ENCODE measurements around the gene TOM1L2. TPM values are rescaled to one million over a fixed set of nuclear protein-coding genes. Genes with fewer than 3 reads are reported as not detected.

The TOM1L2 gene
- total and polyA plus RNA-seq, 2 donors from 2014 or later: 28.2 to 59.4 TPM

GRCh38 chr17:17933775-17934174 lies 38.4 kb downstream of the TOM1L2 start:
- no peak overlapping the region for H3K27ac ChIP-seq (ENCODE audit: low read depth in 2 of 2, low read length in 2 of 2)
- DNase-seq (no peak), FAIRE-seq (no peak)
- H3K9me3 ChIP-seq (ENCODE audit: control insufficient read depth in 2 of 3, insufficient read depth in 1 of 3, low read length in 3 of 3): no peaks in the 10 kb centered on the region
- peaks cover 0 to 46% (median 37%) of the 10 kb centered on the region in 3 donors for H3K4me1 ChIP-seq (ENCODE audit: control insufficient read depth in 2 of 3, insufficient read depth in 2 of 3, low read depth in 1 of 3, low read length in 3 of 3)
- no peaks in the 10 kb centered on the region for H3K36me3 ChIP-seq (ENCODE audit: control insufficient read depth in 2 of 3, insufficient read depth in 3 of 3, low read length in 3 of 3)
- intact Hi-C loops (cut with DNase I): no loop called here
- TF ChIP-seq, protein P1, sequence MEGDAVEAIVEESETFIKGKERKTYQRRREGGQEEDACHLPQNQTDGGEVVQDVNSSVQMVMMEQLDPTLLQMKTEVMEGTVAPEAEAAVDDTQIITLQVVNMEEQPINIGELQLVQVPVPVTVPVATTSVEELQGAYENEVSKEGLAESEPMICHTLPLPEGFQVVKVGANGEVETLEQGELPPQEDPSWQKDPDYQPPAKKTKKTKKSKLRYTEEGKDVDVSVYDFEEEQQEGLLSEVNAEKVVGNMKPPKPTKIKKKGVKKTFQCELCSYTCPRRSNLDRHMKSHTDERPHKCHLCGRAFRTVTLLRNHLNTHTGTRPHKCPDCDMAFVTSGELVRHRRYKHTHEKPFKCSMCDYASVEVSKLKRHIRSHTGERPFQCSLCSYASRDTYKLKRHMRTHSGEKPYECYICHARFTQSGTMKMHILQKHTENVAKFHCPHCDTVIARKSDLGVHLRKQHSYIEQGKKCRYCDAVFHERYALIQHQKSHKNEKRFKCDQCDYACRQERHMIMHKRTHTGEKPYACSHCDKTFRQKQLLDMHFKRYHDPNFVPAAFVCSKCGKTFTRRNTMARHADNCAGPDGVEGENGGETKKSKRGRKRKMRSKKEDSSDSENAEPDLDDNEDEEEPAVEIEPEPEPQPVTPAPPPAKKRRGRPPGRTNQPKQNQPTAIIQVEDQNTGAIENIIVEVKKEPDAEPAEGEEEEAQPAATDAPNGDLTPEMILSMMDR (IDR thresholded peaks at IDR 0.05; ENCODE audit: borderline replicate concordance, extremely low read depth, insufficient read depth): no peak
- no peaks in the 10 kb centered on the region for H3K27me3 ChIP-seq (ENCODE audit: control insufficient read depth, insufficient read depth, low read length)
- H3K9ac ChIP-seq (ENCODE audit: low read length in 3 of 3): no peak overlapping the region
- no peak overlapping the region for H3K4me3 ChIP-seq (ENCODE audit: low read length in 3 of 3)

DNA sequence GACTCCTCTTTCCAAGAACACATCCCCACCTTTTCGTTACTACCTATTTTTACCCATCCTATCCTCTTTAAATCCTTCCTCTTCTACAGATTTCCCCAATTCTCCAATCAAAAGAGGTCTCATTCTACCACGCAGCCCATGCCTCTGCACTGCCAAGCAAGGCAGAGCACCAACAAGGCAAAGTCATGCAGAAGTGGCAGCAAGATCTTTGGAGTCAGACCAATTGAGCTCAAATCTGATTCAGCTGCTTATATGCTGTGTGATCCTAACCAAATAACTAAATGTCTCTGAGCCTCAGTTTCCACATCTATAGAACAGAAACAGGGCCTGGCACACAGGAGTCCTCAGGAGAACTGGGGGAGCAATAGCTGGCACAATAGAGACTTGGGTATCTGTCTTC lies 41.0 kb downstream of the TOM1L2 start:
- no peak overlapping the region for H3K4me3 ChIP-seq (ENCODE audit: low read length in 3 of 3)
- DNase-seq: no peak

GRCh38 chr17:17930674-17931073 lies 41.5 kb downstream of the TOM1L2 start:
- FAIRE-seq (no peak), DNase-seq (no peak)
- intact Hi-C loops (cut with DNase I): no loop called here

More for the DNA sequence above, 41.0 kb downstream of the TOM1L2 start:
- no peak for FAIRE-seq
- Histone ChIP-seq H3K27ac (ENCODE audit: low read depth in 2 of 2, low read length in 2 of 2) (peak overlapping the region in 1 of 2 donors; percentile 9), H3K27me3 (ENCODE audit: control insufficient read depth, insufficient read depth, low read length) (no peaks in the 10 kb centered on the region), H3K9ac (ENCODE audit: low read length in 3 of 3) (no peak overlapping the region), H3K9me3 (ENCODE audit: control insufficient read depth in 2 of 3, insufficient read depth in 1 of 3, low read length in 3 of 3) (no peaks in the 10 kb centered on the region), H3K4me1 (ENCODE audit: control insufficient read depth in 2 of 3, insufficient read depth in 2 of 3, low read depth in 1 of 3, low read length in 3 of 3) (peaks cover 0 to 43% (median 40%) of the 10 kb centered on the region in 3 donors), H3K36me3 (ENCODE audit: control insufficient read depth in 2 of 3, insufficient read depth in 3 of 3, low read length in 3 of 3) (no peaks in the 10 kb centered on the region)
- intact Hi-C loops (cut with DNase I): no loop called here
- TF ChIP-seq, protein P1 (IDR thresholded peaks at IDR 0.05; ENCODE audit: borderline replicate concordance, extremely low read depth, insufficient read depth): no peak

More at GRCh38 chr17:17930674-17931073, 41.5 kb downstream of the TOM1L2 start:
- Histone ChIP-seq H3K4me1 (ENCODE audit: control insufficient read depth in 2 of 3, insufficient read depth in 2 of 3, low read depth in 1 of 3, low read length in 3 of 3) (peaks cover 0 to 40% (median 39%) of the 10 kb centered on the region in 3 donors), H3K9me3 (ENCODE audit: control insufficient read depth in 2 of 3, insufficient read depth in 1 of 3, low read length in 3 of 3) (no peaks in the 10 kb centered on the region), H3K27ac (ENCODE audit: low read depth in 2 of 2, low read length in 2 of 2) (peak overlapping the region in 1 of 2 donors; percentile 70), H3K9ac (ENCODE audit: low read length in 3 of 3) (no peak overlapping the region), H3K27me3 (ENCODE audit: control insufficient read depth, insufficient read depth, low read length) (no peaks in the 10 kb centered on the region), H3K36me3 (ENCODE audit: control insufficient read depth in 2 of 3, insufficient read depth in 3 of 3, low read length in 3 of 3) (no peaks in the 10 kb centered on the region), H3K4me3 (ENCODE audit: low read length in 3 of 3) (no peak overlapping the region)
- TF ChIP-seq, protein P1 (IDR thresholded peaks at IDR 0.05; ENCODE audit: borderline replicate concordance, extremely low read depth, insufficient read depth): no peak

Measured in kidney (tissue), 14 donors.